GM12891 (cell line): ENCODE measurements around the gene RASSF8.

Experiments used
- DNase-seq: peaks from one replicate; pipeline ENCODE4 v3.0.0; 2011; ENCODE audit warnings: low spot score; ENCODE audit not compliant: insufficient read length
- FAIRE-seq: peaks from 2 replicates; lab custom pipeline; 2011; peaks lifted over from hg19 to GRCh38; lab: Jason Lieb, UNC
- PAX5 ChIP-seq: IDR thresholded peaks from 2 replicates; pipeline ENCODE4 v1.6.1; 2011; ENCODE audit warnings: low read length, moderate library complexity, mild to moderate bottlenecking; ENCODE audit not compliant: insufficient read depth, severe bottlenecking
- POLR2A ChIP-seq: IDR thresholded peaks from 2 replicates; pipeline ENCODE4 v1.6.1; 2011; ENCODE audit warnings: low read depth, low read length, control low read depth
- POLR2AphosphoS5 ChIP-seq: IDR thresholded peaks from 2 replicates; pipeline ENCODE4 v1.6.1; 2011; ENCODE audit warnings: low read depth, low read length, control low read depth
- POU2F2 ChIP-seq: IDR thresholded peaks from 2 replicates; pipeline ENCODE4 v1.6.1; 2011; ENCODE audit warnings: low read depth, mild to moderate bottlenecking, control low read depth, low read length, moderate library complexity
- SPI1 ChIP-seq: IDR thresholded peaks from 2 replicates; pipeline ENCODE4 v1.6.1; 2011; ENCODE audit warnings: low read depth, low read length, control low read depth
- TAF1 ChIP-seq: IDR thresholded peaks from 2 replicates; pipeline ENCODE4 v1.6.1; 2011; ENCODE audit warnings: low read depth, low read length, control low read depth

The RASSF8 gene

GRCh38 chr12:25976289-25976688, 17.8 kb downstream of the RASSF8 start:
- DNase-seq (no peak), FAIRE-seq (no peak)
- TF ChIP-seq POU2F2 = no peak
- no peak for TF ChIP-seq PAX5
- no peak for TF ChIP-seq SPI1
- TF ChIP-seq TAF1 = no peak
- no peak for TF ChIP-seq POLR2A
- TF ChIP-seq POLR2AphosphoS5 = no peak

GRCh38 chr12:25977047-25977446, 18.6 kb downstream of the RASSF8 start:
- no peak for FAIRE-seq
- TF ChIP-seq POLR2AphosphoS5 (no peak), PAX5 (no peak), TAF1 (no peak), SPI1 (no peak), POLR2A (no peak), POU2F2 (no peak)
- no peak for DNase-seq

- TF ChIP-seq POLR2A (no peak), POU2F2 (no peak), TAF1 (no peak), PAX5 (no peak), SPI1 (no peak), POLR2AphosphoS5 (no peak)
- FAIRE-seq (no peak), DNase-seq (no peak)
These were observed 20.6 kb downstream of the RASSF8 start for GRCh38 chr12:25979059-25979458.

GRCh38 chr12:25979563-25979962, 21.1 kb downstream of the RASSF8 start:
- DNase-seq (no peak), FAIRE-seq (no peak)
- no peak for TF ChIP-seq POLR2AphosphoS5

- no peak for FAIRE-seq
- DNase-seq = no peak
- TF ChIP-seq POLR2AphosphoS5 (no peak), POLR2A (no peak), POU2F2 (no peak), SPI1 (no peak), PAX5 (no peak), TAF1 (no peak)
These were observed 21.6 kb downstream of the RASSF8 start for GRCh38 chr12:25980035-25980434.

GRCh38 chr12:25981597-25981996, 23.1 kb downstream of the RASSF8 start:
- DNase-seq = no peak
- FAIRE-seq = no peak
- TF ChIP-seq PAX5 (no peak), POLR2AphosphoS5 (no peak), POU2F2 (no peak), SPI1 (no peak), TAF1 (no peak), POLR2A (no peak)

- DNase-seq (no peak), FAIRE-seq (no peak)
- no peak for TF ChIP-seq POLR2A
- no peak for TF ChIP-seq POU2F2
- no peak for TF ChIP-seq POLR2AphosphoS5
- TF ChIP-seq SPI1 = no peak
- TF ChIP-seq TAF1 = no peak
- TF ChIP-seq PAX5 = no peak
These were observed 23.9 kb downstream of the RASSF8 start for GRCh38 chr12:25982416-25982815.

GRCh38 chr12:25983625-25984024, 25.1 kb downstream of the RASSF8 start:
- no peak for FAIRE-seq
- no peak for DNase-seq
- TF ChIP-seq PAX5 = no peak

- no peak for TF ChIP-seq PAX5
- no peak for TF ChIP-seq POU2F2
- TF ChIP-seq POLR2AphosphoS5 = no peak
- TF ChIP-seq SPI1 = no peak
- TF ChIP-seq TAF1 = no peak
- no peak for TF ChIP-seq POLR2A
- no peak for FAIRE-seq
These were observed 26.3 kb downstream of the RASSF8 start for GRCh38 chr12:25984759-25985158.

GRCh38 chr12:25985316-25986175, 27.1 kb downstream of the RASSF8 start:
- DNase-seq (no peak), FAIRE-seq (no peak)
- TF ChIP-seq POU2F2 (no peak), POLR2A (no peak), TAF1 (no peak), PAX5 (no peak), POLR2AphosphoS5 (no peak), SPI1 (no peak)

More at GRCh38 chr12:25984759-25985158, 26.3 kb downstream of the RASSF8 start:
- no peak for DNase-seq
